HG03175 (cell line): ENCODE results near the gene PIR.

Experiments used
- ATAC-seq: cut with Tn5 transposase; IDR thresholded peaks from one replicate; pipeline ENCODE4 v1.9.1; 2021; ENCODE audit warnings: mild to moderate bottlenecking, moderate library complexity; ENCODE audit not compliant: unreplicated experiment

The PIR gene

DNA sequence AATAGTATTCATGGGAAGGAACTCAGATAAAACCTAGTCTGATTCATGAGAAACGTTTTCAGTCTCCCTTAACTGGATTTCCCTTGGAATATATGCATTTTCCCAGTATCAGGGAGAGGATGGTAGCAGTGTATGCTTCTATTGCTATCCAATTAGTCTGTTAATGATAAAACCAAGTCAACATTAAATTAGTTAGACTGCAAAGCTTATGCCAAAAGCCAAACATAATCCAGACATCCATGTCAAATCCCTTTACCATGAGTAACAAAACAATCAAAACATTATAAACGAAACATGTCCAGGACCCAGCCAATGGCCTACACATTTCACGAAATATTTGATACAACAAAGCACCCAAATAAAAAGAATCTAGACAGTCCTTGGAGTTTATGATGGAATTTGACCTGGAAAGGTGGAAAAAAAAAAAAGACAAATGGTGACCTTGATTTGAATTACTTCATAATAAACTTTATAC lies 74.4 kb downstream of the PIR start:
- ATAC-seq = no peak

GRCh38 chrX:15418041-15418706 lies 75.0 kb downstream of the PIR start:
- ATAC-seq = no peak

- no peak for ATAC-seq
Observed at GRCh38 chrX:15416133-15416993, 76.8 kb downstream of the PIR start.

DNA sequence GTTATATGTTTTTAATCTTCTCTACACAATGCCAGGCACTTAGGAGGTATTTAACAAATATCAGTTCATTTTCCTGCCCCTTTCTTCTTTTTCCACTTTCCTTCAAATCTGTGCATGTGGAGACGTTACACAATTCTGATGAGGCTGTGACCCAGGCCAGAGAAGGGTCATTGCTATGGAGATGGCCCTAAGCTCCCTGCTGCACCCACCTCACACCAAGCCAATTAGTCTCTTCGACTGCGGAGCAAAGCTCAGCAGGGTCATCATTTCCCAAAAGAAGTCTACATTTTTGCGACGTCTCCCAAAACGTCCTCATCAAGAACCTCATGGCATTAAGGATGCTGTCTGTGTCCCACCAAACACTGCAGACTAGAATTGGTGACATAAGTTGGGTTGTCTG lies 80.0 kb downstream of the PIR start:
- ATAC-seq = no peak

DNA sequence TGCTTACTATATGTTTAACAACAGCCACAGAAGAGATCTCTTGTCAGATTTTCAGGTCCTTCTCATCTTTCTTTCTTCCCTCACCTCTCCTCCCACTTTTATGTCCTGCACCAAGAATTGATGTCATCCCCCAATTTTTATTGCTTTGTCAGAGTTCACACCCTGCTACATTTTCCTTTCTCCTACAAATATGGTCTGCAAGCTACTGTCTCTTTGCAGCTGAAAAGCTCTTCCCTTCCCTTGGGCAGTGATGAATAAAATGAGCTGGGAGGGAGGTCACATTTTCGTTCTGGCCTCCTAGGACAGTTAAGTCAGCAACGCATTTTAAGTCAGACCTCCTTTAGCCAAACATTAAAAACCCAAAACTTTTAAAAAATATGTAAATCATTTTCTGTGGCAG lies 82.2 kb downstream of the PIR start:
- ATAC-seq = no peak

GRCh38 chrX:15410430-15410829 lies 82.7 kb downstream of the PIR start:
- no peak for ATAC-seq

- ATAC-seq = no peak
Observed at GRCh38 chrX:15405846-15406245, 87.3 kb downstream of the PIR start.

- no peak for ATAC-seq
Observed at GRCh38 chrX:15404401-15405096, 88.6 kb downstream of the PIR start.

DNA sequence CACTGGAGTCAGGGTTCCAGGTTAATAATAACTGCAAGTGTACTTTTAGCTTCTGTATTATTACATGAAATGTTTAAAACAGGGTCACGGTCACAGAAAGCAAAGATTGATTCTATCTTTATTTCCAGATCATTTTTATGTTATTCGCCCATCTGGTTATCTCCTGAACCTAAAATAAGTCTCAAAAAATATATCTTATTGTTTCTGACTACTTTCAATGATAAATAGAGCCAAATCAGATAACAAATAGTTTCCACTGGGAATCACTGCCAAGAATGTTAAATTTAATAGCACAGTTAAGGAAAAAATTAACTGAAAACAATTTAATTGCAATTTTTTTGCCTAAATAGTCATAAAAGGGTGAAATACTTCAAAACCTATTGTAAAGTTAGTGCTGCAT lies 91.8 kb downstream of the PIR start:
- ATAC-seq = no peak

DNA sequence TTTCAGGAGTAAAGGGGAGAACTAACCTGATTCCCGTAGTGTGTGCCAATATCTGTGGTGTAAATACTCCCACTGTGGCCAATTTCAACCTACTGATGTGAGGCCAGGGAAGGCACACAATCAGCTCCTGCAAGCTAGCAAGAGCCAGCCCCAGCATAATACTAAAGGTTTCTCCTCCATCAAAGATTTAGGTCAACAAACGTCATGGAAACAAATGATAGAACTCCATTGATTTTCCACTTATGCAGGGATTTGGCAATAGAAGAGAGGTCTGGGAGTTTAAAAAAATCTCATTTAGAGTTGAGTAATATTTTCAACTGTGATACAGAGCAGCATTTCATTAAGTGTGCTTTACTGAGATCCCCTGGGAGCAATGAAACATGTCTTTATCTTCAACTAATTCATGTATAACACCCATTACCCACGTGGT lies 93.2 kb downstream of the PIR start:
- no peak for ATAC-seq

GRCh38 chrX:15398874-15399273 lies 94.3 kb downstream of the PIR start:
- no peak for ATAC-seq

- ATAC-seq = no peak
Observed at GRCh38 chrX:15395789-15396188, 97.3 kb downstream of the PIR start.

GRCh38 chrX:15391850-15392249 lies 101.3 kb downstream of the PIR start:
- ATAC-seq = no peak

GRCh38 chrX:15384304-15384703 lies 108.8 kb downstream of the PIR start, which contains the start of gene VEGFD:
VEGFD (minus strand) TSS chrX:15384413; CDS start chrX:15383946, 467 bp downstream.
- no peak for ATAC-seq

DNA sequence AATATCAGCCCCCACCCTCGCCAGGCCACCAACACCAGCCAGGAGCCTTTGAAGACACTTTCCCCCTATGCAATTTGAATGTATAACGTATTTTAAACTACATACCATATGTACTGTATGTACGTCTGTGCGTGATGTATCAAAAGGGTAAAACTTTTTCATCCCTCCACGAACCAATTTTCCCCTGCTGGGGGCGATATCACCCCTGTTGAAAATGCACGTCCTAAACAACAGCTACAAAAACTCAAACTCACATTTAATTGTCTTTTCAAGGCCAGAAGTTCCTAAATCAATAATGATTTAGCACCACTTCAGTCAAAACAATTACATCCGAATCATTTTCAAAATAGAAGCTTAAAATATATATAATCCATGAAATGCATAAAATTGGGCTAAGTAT lies 110.3 kb downstream of the PIR start:
- no peak for ATAC-seq

DNA sequence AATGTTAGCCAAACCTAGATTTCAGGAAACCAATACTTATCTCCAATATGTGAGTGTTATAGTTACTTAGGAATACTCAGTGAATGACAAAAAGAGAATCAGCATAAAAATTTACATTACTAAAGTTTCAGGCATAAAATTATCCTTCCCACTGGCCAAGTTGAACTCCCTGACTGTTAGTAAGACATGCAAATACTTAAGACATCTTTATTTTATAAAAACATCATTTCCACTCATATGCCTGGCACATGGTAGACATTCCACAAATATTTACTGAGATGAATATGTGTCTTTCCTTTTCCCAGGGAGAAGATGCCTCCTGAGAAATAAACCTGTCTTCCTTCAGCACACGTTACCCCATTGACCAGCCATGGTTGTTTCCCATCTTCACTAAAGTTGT lies 116.2 kb downstream of the PIR start:
- no peak for ATAC-seq

- no peak for ATAC-seq
Observed at GRCh38 chrX:15373976-15374375, 119.2 kb downstream of the PIR start.

DNA sequence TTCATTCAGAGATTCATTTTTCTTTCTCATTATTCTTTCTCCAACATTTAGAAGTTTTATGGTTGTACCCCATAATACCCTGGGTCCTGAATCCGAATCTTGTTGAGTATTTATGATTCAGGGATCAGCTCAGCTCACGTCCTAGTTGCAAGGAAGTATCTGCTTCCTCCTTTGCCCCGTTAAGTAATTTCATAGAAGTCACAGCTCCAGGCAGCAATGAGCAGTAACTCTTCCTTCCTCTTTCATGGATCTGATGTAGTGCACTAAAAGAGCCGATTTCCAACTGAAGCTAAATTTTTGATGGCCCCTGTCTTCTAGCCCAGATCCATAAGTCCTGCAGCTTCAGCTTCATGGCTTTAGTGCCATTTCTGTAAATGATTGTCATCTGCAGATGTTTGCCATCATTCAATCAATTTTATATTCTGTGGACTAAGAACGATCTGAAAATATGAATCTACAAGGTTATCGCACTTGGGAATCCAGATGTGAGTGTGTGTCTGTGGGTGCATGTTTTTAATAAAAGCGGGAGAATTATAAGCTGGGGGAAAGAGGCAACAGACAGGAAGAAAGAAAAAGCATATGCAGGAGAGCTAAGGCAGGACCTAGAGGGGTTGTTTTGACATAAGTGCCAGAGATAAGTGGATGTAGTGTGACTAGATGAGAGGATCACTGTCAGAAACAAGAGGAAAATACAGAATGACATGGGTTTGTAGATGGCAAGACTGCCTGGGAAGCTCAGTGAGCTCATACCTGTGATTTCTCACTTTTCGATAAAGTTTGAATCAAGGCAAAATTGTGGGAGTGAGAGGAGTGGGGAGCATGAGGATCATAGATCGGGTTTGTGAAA lies 126.4 kb downstream of the PIR start:
- no peak for ATAC-seq

- no peak for ATAC-seq
Observed at GRCh38 chrX:15359701-15360100, 133.4 kb downstream of the PIR start.

DNA sequence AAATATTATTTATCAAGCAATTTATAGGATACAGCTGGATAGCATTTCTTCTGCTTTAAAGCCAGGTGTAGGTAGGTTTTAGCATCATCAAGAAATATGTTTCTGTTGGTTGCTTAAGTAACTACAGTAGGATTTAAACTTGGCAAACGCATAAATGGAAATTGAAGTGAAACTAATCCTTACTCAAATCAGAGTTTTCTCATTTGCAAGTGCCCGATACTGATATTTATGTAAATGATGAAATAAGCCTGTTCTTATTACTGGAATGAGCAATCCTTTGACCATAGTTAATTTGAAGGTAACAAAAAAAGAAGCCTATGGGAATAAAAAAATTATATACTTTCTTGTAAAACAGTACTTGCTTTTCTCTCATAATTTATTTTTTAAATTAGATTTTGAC lies 134.6 kb downstream of the PIR start:
- ATAC-seq = peak; percentile 42

- ATAC-seq = no peak
Observed at GRCh38 chrX:15356444-15356843, 136.7 kb downstream of the PIR start.
